H1 (cell line): ENCODE measurements around the gene TMED8. TPM values are rescaled to one million over a fixed set of nuclear protein-coding genes. Genes with fewer than 3 reads are reported as not detected.

Experiments used
- CTCF ChIA-PET: fragments of 300-600 bp; sonication (Branson Sonifier 250); formaldehyde crosslinking; loops from one replicate; lab custom pipeline; 2021; ENCODE audit not compliant: partially characterized antibody; lab: Charles Lee
- POLR2A ChIA-PET: fragments of 300-600 bp; sonication (Branson Sonifier 250); formaldehyde crosslinking; loops from one replicate; lab custom pipeline; 2021; ENCODE audit warnings: inconsistent platforms; ENCODE audit not compliant: partially characterized antibody; lab: Charles Lee
- DNase-seq, 2 experiments: peaks; one replicate each; pipeline versions ENCODE4 v3.0.0 to v3.0.0-alpha.2; 2010 to 2022; ENCODE audit warnings: low spot score in 2 of 2, low read depth in 1 of 2, mixed read lengths in 1 of 2
- FAIRE-seq: peaks from 2 replicates; lab custom pipeline; 2011; peaks lifted over from hg19 to GRCh38; lab: Jason Lieb, UNC
- H2AFZ ChIP-seq: 2 replicates; pipeline ENCODE4 v1.8.1; 2012; ENCODE audit warnings: low read length, inconsistent platforms
- H2AK5ac ChIP-seq: 2 replicates; pipeline ENCODE4 v1.6.1; 2013; ENCODE audit warnings: low read depth, low read length
- H2BK120ac ChIP-seq: replicated peaks from 2 replicates; pipeline ENCODE3; 2013; ENCODE audit warnings: low read depth, low read length, inconsistent platforms
- H2BK12ac ChIP-seq: 2 replicates; pipeline ENCODE4 v1.6.1; 2013; ENCODE audit warnings: low read depth, low read length
- H2BK15ac ChIP-seq: 2 replicates; pipeline ENCODE4 v1.6.1; 2013; ENCODE audit warnings: low read length
- H2BK20ac ChIP-seq: 2 replicates; pipeline ENCODE4 v1.6.1; 2013; ENCODE audit warnings: low read length
- H2BK5ac ChIP-seq: 2 replicates; pipeline ENCODE4 v1.6.1; 2013; ENCODE audit warnings: low read depth, low read length
- H3K14ac ChIP-seq: 2 replicates; pipeline ENCODE4 v1.6.1; 2013; ENCODE audit warnings: inconsistent platforms; ENCODE audit not compliant: insufficient read length
- H3K18ac ChIP-seq: 2 replicates; pipeline ENCODE4 v1.6.1; 2013; ENCODE audit warnings: low read length; ENCODE audit errors: extremely low read depth
- H3K23ac ChIP-seq: 2 replicates; pipeline ENCODE4 v1.6.1; 2013; ENCODE audit warnings: inconsistent platforms; ENCODE audit not compliant: insufficient read length
- H3K23me2 ChIP-seq: 2 replicates; pipeline ENCODE4 v1.6.1; 2013; ENCODE audit warnings: low read depth, low read length
- H3K27ac ChIP-seq: 2 replicates; pipeline ENCODE4 v1.6.1; 2011; ENCODE audit warnings: low read depth, low read length, inconsistent platforms
- H3K27me3 ChIP-seq, 4 experiments: replicated peaks in 1 of 4; 1 replicate in 1 of 4; 2 replicates in 3 of 4; pipeline versions ENCODE4 v1.6.1 to v1.8.1; 2011 to 2013; ENCODE audit warnings: low read length in 3 of 4, mild to moderate bottlenecking in 3 of 4, inconsistent platforms in 2 of 4, mixed read lengths in 2 of 4, moderate library complexity in 1 of 4; ENCODE audit not compliant: control insufficient read depth in 3 of 4, insufficient read depth in 3 of 4; ENCODE audit errors: extremely low read depth in 1 of 4
- H3K36me3 ChIP-seq, 4 experiments: 2 replicates each; pipeline versions ENCODE4 v1.6.1 to v1.8.1; 2011 to 2013; ENCODE audit warnings: mild to moderate bottlenecking in 4 of 4, low read length in 3 of 4, moderate library complexity in 2 of 4, control low read depth in 1 of 4, inconsistent platforms in 1 of 4; ENCODE audit not compliant: insufficient read depth in 4 of 4, control insufficient read depth in 2 of 4
- H3K4ac ChIP-seq: replicated peaks from 2 replicates; pipeline ENCODE3; 2013; ENCODE audit warnings: low read length, low read depth, mixed read lengths, inconsistent platforms; ENCODE audit not compliant: insufficient read length
- H3K4me1 ChIP-seq, 4 experiments: replicated peaks in 1 of 4; 1 replicate in 1 of 4; 2 replicates in 3 of 4; pipeline versions ENCODE4 v1.6.1 to v1.8.1; 2011 to 2013; ENCODE audit warnings: low read length in 3 of 4, inconsistent platforms in 2 of 4, mixed read lengths in 1 of 4; ENCODE audit not compliant: insufficient read depth in 4 of 4, control insufficient read depth in 3 of 4
- H3K4me2 ChIP-seq, 2 experiments: 2 replicates each; pipeline versions ENCODE4 v1.6.1 to v1.8.1; 2011 to 2013; ENCODE audit warnings: low read depth in 2 of 2, low read length in 2 of 2, control low read depth in 1 of 2, inconsistent platforms in 1 of 2, mild to moderate bottlenecking in 1 of 2; ENCODE audit not compliant: insufficient read depth in 1 of 2
- H3K4me3 ChIP-seq, 4 experiments: fragments of 200-600, 300-600 bp in 1 of 4; sonication (generic), shearing (Covaris generic), sonication (Bioruptor Twin) in 1 of 4; 2 replicates each; pipeline versions ENCODE4 v1.5.1 to v1.8.1; 2011 to 2016; ENCODE audit warnings: low read length in 4 of 4, low read depth in 3 of 4, control low read depth in 2 of 4, inconsistent platforms in 2 of 4, mild to moderate bottlenecking in 2 of 4, mixed read lengths in 1 of 4, moderate library complexity in 1 of 4; ENCODE audit not compliant: insufficient read depth in 2 of 4; ENCODE audit errors: extremely low read depth in 1 of 4
- H3K56ac ChIP-seq: replicated peaks from 2 replicates; pipeline ENCODE3; 2013; ENCODE audit warnings: low read depth, mild to moderate bottlenecking, mixed read lengths, low read length, inconsistent platforms; ENCODE audit not compliant: insufficient read length
- H3K79me1 ChIP-seq: 2 replicates; pipeline ENCODE4 v1.6.1; 2013; ENCODE audit warnings: low read depth, low read length, control low read depth
- H3K79me2 ChIP-seq, 2 experiments: 2 replicates each; pipeline versions ENCODE4 v1.6.1 to v1.8.1; 2012 to 2013; ENCODE audit warnings: low read length in 2 of 2, mild to moderate bottlenecking in 2 of 2, inconsistent platforms in 1 of 2; ENCODE audit not compliant: insufficient read depth in 2 of 2, control insufficient read depth in 1 of 2
- H3K9ac ChIP-seq, 4 experiments: replicated peaks in 1 of 4; 1 replicate in 1 of 4; 2 replicates in 3 of 4; pipeline versions ENCODE4 v1.6.1 to v1.8.1; 2011 to 2013; ENCODE audit warnings: low read depth in 3 of 4, low read length in 3 of 4, control low read depth in 2 of 4, mild to moderate bottlenecking in 2 of 4, moderate library complexity in 2 of 4, inconsistent platforms in 1 of 4; ENCODE audit errors: extremely low read depth in 1 of 4
- H3K9me3 ChIP-seq, 2 experiments: 2 replicates each; pipeline versions ENCODE4 v1.6.1 to v1.8.1; 2012 to 2013; ENCODE audit warnings: mild to moderate bottlenecking in 2 of 2, moderate library complexity in 2 of 2, control low read depth in 1 of 2, inconsistent platforms in 1 of 2, low read depth in 1 of 2, low read length in 1 of 2, mixed read lengths in 1 of 2; ENCODE audit not compliant: insufficient read depth in 2 of 2
- H4K20me1 ChIP-seq, 2 experiments: replicated peaks in 1 of 2; 2 replicates each; pipeline versions ENCODE3 to v1.8.1; 2011 to 2013; ENCODE audit warnings: inconsistent platforms in 2 of 2, low read length in 2 of 2, mild to moderate bottlenecking in 1 of 2; ENCODE audit not compliant: insufficient read depth in 2 of 2, control insufficient read depth in 1 of 2
- H4K5ac ChIP-seq: 2 replicates; pipeline ENCODE4 v1.6.1; 2013; ENCODE audit warnings: low read length, low read depth, mixed read lengths, inconsistent platforms; ENCODE audit not compliant: insufficient read length
- H4K8ac ChIP-seq: 2 replicates; pipeline ENCODE4 v1.8.0; 2013; ENCODE audit warnings: mild to moderate bottlenecking, moderate library complexity, low read length, inconsistent platforms; ENCODE audit not compliant: insufficient read depth; ENCODE audit errors: extremely low read depth
- H4K91ac ChIP-seq: replicated peaks from 2 replicates; pipeline ENCODE3; 2013; ENCODE audit warnings: low read length, mixed read lengths, inconsistent platforms; ENCODE audit not compliant: insufficient read length
- ATF2 ChIP-seq: IDR thresholded peaks from 2 replicates; pipeline ENCODE4 v1.6.1; 2012; ENCODE audit warnings: low read length, inconsistent platforms
- BRCA1 ChIP-seq: IDR thresholded peaks from 2 replicates; pipeline ENCODE4 v1.6.1; 2012; ENCODE audit warnings: low read depth, low read length, improper control_type of control experiment
- CBX8 ChIP-seq: fragments of 300-800, 300-1000 bp; sonication (generic); IDR thresholded peaks from 2 replicates; pipeline ENCODE4 v1.7.1; 2016; ENCODE audit warnings: low read depth, low read length, borderline replicate concordance
- CTBP2 ChIP-seq: IDR thresholded peaks from 2 replicates; pipeline ENCODE4 v1.7.0; 2011; ENCODE audit warnings: borderline replicate concordance, mild to moderate bottlenecking, moderate library complexity, mixed read lengths, low read length; ENCODE audit not compliant: insufficient read depth, insufficient read length
- HDAC2 ChIP-seq, 2 experiments: fragments of 300-600 bp in 1 of 2; sonication (generic) in 1 of 2; IDR thresholded peaks; 2 replicates each; pipeline ENCODE4 v1.6.1; 2011 to 2012; ENCODE audit warnings: low read depth in 2 of 2, low read length in 2 of 2, mild to moderate bottlenecking in 2 of 2, moderate library complexity in 2 of 2, borderline replicate concordance in 1 of 2, inconsistent platforms in 1 of 2
- HDAC6 ChIP-seq: IDR thresholded peaks from one replicate; pipeline ENCODE4 v1.7.1; 2012; ENCODE audit warnings: low read depth, mild to moderate bottlenecking, inconsistent platforms, low read length, moderate library complexity
- KDM1A ChIP-seq: fragments of 200-600, 300-600 bp; sonication (generic); IDR thresholded peaks from 2 replicates; pipeline ENCODE4 v1.7.1; 2016; ENCODE audit warnings: mild to moderate bottlenecking, low read length, borderline replicate concordance
- RNF2 ChIP-seq: fragments of 200-900, 300-1000 bp; sonication (generic); IDR thresholded peaks from 2 replicates; pipeline ENCODE4 v1.7.1; 2016; ENCODE audit warnings: borderline replicate concordance, low read depth, mild to moderate bottlenecking, antibody characterized with exemption, low read length; ENCODE audit not compliant: poor library complexity, severe bottlenecking; ENCODE audit errors: missing control alignments
- SRF ChIP-seq: IDR thresholded peaks from 2 replicates; pipeline ENCODE4 v1.6.1; 2011; ENCODE audit warnings: mild to moderate bottlenecking, low read depth, low read length, moderate library complexity
- TAF7 ChIP-seq: optimal IDR thresholded peaks from 2 replicates; pipeline ENCODE3; 2011; ENCODE audit warnings: low read depth, mild to moderate bottlenecking, inconsistent platforms, low read length, moderate library complexity, borderline replicate concordance
- TEAD4 ChIP-seq: IDR thresholded peaks from 2 replicates; pipeline ENCODE4 v1.6.1; 2012; ENCODE audit warnings: low read depth, low read length, inconsistent platforms, mixed read lengths
- WGBS, 2 experiments: shearing (Covaris generic) in 1 of 2; methylation state at CpG; one replicate each; pipeline versions ENCODE4 v1.1.6 to v1.1.7; 2013 to 2015; ENCODE audit warnings: low lambda C conversion rate in 2 of 2, mixed read lengths in 2 of 2, inconsistent platforms in 1 of 2, low coverage in 1 of 2, missing lambda C conversion rate in 1 of 2; ENCODE audit not compliant: insufficient replicate concordance in 2 of 2, insufficient coverage in 1 of 2, insufficient read length in 1 of 2; ENCODE audit errors: extremely low coverage in 1 of 2, missing lambda C conversion rate in 1 of 2; 5-methylcytosine and 5-hydroxymethylcytosine counted together
- polyA plus RNA-seq, 7 experiments: library from polyadenylated mRNA; depleted of rRNA in 3 of 7; stranded (reverse) in 5 of 7; unstranded in 2 of 7; fragments of >200 nt in 5 of 7; fragments of 200-250 nt in 2 of 7; gene quantifications; 1 replicate in 5 of 7; 2 replicates in 1 of 7; 4 replicates in 1 of 7; pipeline versions ENCODE4 v1.2.1 to v1.2.3, GENCODE V29; 2011 to 2013; ENCODE audit warnings: missing spikeins in 2 of 7, mixed read lengths in 2 of 7
- total RNA-seq: library from RNA; stranded (reverse); fragmentation: NEBNext Ultra II Directional; extraction: Animal tissue kit (Norgen Biotek cat#: 25700); gene quantifications from 2 replicates; pipeline ENCODE4 v1.2.1, GENCODE V29; 2021

TMED8 gene
- total and polyA plus RNA-seq, 2 of the 8 experiments (the other 6 are each of a cell fraction or from before 2014, with no cell fraction given), result 5.5 to 13.4 TPM

GRCh38 chr14:77416836-77417235 lies 39.9 kb upstream of the TMED8 start:
- Histone ChIP-seq H3K4ac (no peak overlapping the region), H3K4me2 (no peak overlapping the region)
- no peak for FAIRE-seq

More at GRCh38 chr14:77416836-77417235, 39.9 kb upstream of the TMED8 start:
- Histone ChIP-seq H3K4me3 (no peak overlapping the region), H2AK5ac (no peak overlapping the region), H3K23me2 (no peaks in the 10 kb centered on the region), H3K23ac (no peak overlapping the region), H4K5ac (no peak overlapping the region), H3K56ac (no peak overlapping the region), H3K9ac (no peak overlapping the region), H4K20me1 (no peaks in the 10 kb centered on the region), H2BK20ac (no peak overlapping the region), H2BK15ac (no peak overlapping the region), H3K14ac (no peak overlapping the region), H3K18ac (no peak overlapping the region), H3K4me1 (no peaks in the 10 kb centered on the region), H4K91ac (no peak overlapping the region), H3K79me1 (no peaks in the 10 kb centered on the region), H2BK5ac (no peak overlapping the region), H3K27ac (no peak overlapping the region), H3K9me3 (peaks cover 5 to 12% of the 10 kb centered on the region in 2 experiments; a peak in 3 of 4 replicates), H3K79me2 (no peaks in the 10 kb centered on the region), H2AFZ (no peak overlapping the region), H2BK12ac (no peak overlapping the region), H3K36me3 (peaks cover 0 to 6% (median 0%) of the 10 kb centered on the region in 4 experiments; a peak in 2 of 8 replicates), H2BK120ac (no peak overlapping the region), H3K27me3 (no peaks in the 10 kb centered on the region), H4K8ac (no peak overlapping the region)
- CTCF ChIA-PET, result no interaction called here
- POLR2A ChIA-PET, result no interaction called here
- 86% methylated on average over 5 of the region's 8 CpGs; no CpG with 5 or more reads in 1 of the 2 experiments for WGBS, 2 experiments
- no peak for DNase-seq
- TF ChIP-seq HDAC6, result no peak
- TF ChIP-seq ATF2, result no peak
- no peak for TF ChIP-seq TEAD4
- no peak for TF ChIP-seq TAF7
- no peak for TF ChIP-seq CBX8
- TF ChIP-seq BRCA1, result no peak
- TF ChIP-seq KDM1A, result no peak
- TF ChIP-seq RNF2, result no peak
- no peak for TF ChIP-seq HDAC2 (IDR thresholded peaks at IDR 0.05; ENCODE audit: borderline replicate concordance in 1 of 2, low read depth in 2 of 2, low read length in 2 of 2)
- TF ChIP-seq SRF, result no peak
- no peak for TF ChIP-seq CTBP2
